LHCN-M2 (cell line): ENCODE measurements around the gene HOXA4. TPM values are rescaled to one million over a fixed set of nuclear protein-coding genes. Genes with fewer than 3 reads are reported as not detected.

Experiments
- DNase-seq: peaks from one replicate; pipeline ENCODE4 v3.0.0-alpha.2; 2012; ENCODE audit warnings: low read depth
- total RNA-seq: library from RNA; depleted of rRNA; stranded (reverse); fragments of >200 nt; gene quantifications from 2 replicates; pipeline ENCODE4 v1.2.3, GENCODE V29; 2014

HOXA4 gene
- total RNA-seq, 1 experiment from 2014 or later: 8.9 TPM

DNA sequence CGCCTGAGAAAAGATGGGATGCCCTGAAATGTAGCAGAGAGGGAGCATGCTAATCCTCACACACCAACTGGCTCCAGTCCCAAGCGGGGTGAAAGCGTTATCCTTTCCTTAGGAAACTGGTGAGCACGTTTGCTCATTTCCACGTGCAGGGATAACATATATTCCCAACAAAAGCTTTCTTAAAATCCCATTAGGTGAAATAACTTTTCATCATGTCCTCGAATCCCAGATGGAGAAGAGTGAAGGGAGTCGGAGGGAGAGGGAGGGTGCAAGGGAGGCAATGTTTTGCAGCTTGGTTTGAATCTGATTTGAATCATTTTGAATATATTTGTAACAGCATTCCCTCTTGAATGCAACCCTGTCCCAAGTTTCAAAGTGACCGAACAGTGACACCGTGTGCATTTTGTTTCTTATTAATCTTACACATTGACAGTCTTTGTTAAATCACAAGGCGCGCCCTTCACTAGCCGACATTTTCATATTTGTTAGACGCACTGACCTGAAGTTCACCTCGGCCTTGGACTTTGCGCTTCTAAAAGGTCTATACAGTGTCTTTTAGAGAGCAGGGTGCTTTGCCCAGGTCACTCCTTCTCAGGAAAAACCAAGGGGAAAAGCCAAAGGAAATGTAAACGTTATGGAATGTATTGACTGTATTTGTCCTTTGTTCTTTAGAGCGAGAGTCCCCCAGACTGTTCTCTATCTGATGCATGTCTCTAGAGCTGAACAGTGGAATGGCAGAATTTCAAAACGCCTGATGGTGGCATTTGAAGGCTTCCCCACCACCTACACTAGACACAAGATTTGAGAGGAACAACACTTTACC is 3.1 kb upstream of the HOXA4 start:
- no peak for DNase-seq

DNA sequence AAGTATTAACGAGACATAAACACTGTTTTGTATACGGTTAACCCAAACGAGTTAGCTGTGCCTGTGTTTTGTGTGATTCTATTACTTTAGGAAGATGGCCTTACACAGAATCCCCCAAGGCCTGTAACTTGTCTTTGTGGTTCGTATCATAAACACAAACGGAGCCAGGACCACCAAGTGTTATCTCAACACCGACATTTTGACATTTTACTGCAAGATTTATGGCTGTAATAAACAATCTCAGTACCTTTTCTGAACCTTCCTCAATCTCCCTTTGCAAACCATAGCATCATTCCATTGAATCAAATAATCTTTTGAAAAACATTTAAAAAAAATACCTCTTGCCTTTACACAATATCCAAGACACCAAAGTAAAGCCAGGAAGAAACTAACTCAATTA is 2.4 kb upstream of the HOXA4 start:
- DNase-seq: no peak

DNA sequence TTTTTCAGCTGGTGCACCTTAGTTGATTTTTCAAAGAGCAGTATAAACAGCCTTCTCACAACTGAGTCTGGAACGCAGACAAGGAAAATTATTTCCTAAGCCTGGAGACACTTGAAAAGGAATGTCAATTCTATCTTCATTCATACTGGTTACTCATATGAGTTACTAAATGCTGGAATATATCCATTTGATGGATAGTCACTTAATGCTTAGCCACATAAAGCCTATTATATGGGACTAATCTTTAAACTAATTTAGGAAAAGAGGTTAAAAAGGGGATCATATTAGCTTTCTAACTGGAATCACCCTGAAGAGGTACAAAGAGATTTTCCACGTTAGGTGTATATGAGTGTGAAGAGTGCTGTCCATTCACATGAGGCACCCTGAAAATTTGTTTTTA is 1.7 kb upstream of the HOXA4 start:
- DNase-seq: no peak

DNA sequence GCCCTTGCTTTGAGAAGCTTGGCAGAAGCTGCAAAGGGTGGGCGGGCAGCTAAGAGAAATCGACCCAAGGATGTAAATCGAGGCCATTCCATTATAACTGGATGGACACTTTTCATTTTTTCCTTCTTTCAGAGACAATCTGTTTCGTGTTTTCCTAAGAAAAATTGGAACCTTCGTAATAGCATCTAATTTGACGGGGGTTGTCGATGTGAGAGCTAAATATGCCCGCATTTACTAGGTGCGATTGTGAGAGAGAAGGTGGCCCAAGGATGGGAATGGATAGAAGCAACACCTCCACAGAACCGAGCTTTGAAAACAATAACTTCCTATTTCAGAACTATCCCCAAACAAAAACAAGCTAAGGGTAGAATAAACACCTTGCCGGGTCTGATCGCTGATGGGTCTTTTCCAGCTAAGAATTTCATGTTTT is 848 bp upstream of the HOXA4 start:
- no peak for DNase-seq

DNA sequence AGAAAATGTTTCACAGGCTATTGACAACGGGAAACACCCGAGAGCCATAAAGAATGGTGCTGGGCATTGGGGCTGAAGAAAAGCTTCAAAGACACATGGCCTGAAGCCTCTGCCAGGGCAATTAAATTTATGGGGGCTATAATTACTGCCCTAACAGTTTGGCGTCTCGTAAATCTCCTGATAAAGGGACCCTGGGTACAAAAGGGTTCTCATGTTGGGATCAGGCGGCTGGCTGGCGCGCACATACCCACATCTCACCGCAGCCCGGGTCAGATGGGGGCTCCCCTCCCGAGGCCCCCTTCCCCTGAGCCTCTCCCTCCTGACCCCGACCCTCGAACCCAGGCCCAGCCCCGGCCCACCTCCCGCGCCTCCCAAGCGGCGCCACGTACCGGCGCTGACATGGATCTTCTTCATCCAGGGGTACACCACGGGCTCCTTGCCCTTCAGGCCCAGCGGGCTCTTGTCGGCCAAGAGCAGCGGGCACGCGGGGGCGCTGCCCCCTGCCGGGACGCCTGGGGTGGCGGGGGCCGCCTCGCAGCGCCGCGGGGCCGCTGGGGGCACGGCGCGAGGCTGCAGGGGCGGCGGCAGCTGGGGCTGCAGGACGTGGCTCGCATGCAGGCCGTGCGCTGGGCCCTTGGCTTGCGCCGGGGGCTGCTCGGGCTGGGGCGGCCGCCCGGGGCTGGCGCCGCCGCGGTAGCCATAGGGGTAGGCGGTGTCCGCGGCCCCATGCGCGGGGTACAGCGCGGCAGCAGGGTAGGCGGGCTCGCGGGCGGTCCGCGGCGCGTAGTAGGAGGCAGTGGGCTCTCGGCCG is 623 bp downstream of the HOXA4 start:
- peak; percentile 74 for DNase-seq

DNA sequence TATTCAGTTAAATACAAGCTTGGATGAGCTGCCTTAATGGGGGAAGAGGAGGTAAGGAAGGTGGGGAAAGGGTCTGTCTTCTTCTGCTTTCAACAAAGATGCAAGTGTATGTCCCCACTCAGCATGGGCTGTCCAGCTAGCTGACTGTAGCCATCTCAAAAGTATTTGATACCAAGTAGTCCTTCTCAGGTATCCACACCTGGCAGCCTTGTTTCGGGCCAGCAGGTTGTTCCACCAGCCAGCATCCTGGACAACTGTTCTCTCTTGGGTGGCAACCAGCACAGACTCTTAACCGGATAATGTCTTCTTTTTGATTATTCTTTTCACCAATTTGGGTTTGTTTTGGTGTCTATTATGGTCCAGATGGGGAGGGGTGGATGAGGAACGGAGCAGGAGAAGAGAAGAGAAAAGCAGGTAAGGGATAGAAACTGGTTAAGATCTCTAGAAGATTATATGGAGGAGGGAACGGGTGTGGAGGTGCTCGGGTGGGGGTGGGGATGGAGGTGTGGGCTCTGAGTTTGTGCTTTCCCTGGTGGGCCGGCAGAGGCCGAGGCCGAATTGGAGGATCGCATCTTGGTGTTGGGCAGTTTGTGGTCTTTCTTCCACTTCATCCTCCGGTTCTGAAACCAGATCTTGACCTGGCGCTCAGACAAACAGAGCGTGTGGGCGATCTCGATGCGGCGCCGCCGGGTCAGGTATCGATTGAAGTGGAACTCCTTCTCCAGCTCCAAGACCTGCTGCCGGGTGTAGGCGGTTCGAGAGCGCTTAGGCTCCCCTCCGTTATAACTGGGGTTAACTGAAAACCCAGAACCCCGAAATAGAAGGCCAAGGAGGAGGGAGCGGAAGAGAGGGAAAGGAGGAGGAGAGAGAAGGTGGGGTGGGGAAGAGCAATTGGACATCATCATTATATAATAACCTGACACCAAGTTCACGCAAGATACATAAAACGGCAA is 1.5 kb downstream of the HOXA4 start:
- DNase-seq: no peak

DNA sequence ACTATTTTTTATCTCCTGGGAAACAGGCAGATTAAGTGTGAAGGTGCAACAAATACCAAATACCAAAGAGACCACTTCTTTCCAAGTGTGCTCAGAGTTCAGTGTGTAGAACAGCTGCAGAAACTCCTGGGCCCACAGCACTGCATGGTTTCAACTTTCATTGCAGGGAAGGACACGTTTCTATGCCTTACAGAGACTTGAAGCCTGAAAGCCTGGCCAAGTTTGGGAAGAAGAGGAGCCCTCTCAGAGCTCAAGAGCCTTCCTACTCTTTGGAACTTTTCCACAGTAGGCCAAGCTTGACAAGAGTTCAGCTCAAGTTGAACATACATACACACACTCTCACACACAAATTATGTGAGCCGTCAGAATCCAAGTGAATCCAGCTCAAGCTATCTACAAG is 2.5 kb downstream of the HOXA4 start:
- DNase-seq: peak; percentile 76

DNA sequence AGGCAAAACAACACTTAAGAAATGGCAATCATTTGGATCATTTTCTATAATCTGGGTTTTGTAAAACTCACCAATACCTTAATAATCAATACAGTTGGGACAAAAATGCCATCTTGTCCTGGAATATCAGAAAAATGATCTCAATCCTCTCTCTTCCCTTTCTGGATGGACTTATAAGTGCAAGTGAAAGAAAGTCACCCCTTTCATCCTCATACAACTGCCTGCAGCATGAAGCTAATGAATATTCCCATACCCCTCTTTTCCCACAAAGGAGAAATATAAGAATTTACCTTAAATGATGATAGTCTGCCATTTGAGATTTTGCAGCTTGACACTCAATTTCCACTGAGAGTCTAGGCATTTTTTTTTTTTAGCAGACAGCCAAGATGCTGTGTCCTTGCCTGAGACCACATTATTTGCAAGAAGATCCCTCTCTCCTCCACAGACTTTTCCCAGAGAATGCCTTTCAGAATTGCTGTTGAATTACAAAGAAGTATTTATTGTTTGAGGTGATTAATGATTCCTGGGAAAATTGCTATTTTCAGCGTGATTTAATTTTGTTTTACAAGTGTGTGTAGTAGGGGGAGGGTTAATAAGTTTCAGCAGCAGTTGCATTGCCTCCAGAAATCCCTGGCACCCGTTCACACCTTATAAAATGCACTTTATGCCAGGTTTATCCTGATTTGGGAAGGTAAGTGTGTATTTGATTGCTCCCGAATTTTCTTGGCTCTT is 3.8 kb downstream of the HOXA4 start:
- no peak for DNase-seq

DNA sequence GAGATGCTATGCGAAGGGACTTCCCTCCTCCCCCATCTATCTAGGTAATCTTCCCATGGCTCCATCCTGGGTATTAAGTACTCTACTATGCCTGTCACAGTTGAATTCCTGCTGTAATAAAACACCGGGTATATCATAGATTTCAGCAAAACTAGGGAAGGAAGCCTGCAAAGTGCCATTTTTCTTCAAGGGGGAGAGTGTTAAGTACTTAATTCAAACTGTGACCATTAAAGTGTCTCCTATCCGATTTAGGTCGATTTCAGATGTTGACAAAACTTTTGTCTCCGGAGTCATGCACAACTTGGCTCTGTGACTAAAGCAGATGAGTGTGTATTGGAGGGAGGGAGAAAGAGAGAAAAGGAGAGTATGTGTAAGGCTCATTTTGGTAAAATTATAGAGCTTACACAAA is 4.6 kb downstream of the HOXA4 start:
- no peak for DNase-seq

DNA sequence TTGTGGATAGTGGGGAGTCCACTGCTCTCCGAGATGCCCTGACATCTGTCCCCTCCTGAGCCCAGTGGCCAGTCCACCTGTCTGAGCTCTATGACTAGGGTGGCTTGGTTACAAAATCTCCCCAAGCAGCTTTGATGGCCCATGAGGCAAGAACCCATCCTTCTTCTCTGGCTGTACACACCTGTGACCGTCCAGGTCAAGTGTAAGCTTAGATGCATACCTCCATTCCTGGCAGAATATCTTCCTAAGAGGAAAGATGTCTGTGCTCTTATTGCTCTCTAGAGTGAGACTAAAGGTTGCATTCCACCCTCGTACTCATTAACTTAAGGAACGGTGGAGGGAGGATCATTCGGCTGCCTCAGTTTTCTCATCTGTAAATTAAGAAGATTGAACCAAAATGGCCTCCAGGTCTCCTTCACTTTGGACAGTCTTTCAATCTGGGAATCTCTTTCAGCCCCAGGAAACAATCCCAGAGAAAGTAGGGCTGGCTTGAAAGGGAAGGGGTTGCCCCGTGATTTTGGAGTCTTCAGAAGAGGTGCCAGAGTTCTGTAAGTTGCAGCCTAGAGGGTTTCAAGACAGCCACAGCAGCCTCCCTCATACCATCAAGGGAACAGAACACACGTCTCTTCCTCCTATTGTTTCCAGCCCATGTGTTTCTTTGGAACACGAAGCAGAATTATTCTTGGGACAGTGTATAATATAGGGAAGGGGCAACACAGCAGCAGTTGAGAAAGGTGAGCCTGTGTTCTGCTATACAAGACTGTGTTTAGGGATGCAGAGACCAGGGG is 5.5 kb downstream of the HOXA4 start:
- no peak for DNase-seq

DNA sequence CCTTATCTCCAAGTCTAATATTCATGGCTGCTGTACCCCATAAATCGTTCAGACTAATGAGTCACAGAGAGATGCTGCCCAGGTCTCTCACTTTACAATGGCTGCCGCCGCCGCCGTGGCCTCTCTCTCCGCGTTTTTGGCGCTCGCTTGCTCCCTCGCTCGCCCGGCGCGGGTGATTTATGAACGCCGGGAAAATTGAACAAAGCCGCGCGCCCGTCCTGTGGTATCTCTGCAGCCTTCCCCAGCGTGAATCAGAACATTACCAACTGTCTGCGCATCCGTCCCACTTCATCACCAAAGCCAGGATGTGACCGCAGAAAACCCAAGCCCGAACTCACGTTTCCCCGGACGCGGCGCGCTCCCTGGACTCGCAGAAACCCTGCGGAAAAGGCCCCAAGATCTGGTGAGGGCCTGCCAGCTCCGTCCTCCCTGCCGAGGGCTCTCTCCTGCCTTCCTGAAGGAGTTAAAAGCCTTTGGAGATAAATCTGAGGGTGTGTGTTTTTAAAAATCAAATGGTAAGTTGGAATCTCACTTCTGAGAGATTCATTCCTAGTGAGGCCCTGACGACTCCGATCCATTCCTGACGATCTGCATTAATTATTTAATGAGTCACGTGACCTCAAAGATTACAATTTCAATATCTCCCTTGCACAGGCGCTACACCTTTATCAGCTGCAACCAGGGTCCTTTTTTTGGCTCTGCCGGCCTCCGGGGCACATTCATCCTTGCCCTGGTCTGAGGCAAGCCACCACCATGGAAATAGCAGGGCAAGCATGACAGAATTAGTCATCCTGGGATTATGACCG is 6.3 kb downstream of the HOXA4 start:
- no peak for DNase-seq

DNA sequence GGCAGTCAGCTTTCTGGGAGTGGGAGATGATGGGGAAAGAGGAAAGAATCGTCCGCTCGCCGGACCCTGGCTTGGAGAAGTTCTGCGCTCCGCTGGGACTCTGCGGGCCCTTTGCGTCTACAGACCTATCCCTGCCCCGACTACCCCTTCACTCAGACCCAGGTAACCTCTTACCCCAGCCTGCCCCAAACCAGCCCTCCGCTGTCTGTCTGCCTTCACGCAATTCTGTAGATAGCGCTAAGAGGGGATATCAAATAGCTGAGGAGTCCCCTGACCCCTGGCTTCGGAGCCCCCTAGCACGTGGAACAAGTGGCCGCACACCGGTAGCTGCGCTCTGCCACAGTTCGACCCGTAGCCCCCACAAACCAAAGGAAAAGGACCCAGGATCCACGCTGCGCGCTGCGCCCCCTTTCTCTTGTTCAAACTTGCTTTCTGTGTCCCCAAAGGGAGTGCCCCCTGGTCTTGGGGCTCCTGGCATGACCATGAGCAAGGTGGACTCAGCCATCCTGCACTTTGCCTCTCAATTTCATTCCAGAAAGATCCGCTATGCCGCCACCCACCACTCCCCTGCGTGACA is 7.0 kb downstream of the HOXA4 start:
- no peak for DNase-seq

DNA sequence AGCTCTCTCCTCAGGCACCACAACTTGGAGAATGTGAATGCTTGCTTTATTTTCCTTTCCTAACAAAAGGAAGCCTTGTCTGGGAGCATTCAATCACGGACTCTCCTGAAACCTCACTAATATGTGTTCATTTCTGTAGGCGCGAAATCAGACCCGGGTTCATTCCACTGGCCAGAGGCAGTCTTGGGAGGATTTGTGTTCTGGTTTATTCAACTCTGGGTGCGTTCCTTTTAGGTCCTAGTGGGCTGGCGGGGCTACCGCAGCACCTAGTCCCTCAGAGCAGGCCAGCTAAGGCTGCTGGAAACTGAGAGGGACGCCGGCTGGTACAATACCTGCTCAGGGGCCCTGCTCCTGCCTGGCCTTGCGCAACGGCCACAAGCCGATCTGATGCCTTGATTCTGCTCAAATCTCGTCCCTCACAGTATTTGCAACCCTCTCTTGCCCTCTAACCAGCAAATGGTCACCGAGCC is 7.5 kb downstream of the HOXA4 start:
- DNase-seq: no peak

DNA sequence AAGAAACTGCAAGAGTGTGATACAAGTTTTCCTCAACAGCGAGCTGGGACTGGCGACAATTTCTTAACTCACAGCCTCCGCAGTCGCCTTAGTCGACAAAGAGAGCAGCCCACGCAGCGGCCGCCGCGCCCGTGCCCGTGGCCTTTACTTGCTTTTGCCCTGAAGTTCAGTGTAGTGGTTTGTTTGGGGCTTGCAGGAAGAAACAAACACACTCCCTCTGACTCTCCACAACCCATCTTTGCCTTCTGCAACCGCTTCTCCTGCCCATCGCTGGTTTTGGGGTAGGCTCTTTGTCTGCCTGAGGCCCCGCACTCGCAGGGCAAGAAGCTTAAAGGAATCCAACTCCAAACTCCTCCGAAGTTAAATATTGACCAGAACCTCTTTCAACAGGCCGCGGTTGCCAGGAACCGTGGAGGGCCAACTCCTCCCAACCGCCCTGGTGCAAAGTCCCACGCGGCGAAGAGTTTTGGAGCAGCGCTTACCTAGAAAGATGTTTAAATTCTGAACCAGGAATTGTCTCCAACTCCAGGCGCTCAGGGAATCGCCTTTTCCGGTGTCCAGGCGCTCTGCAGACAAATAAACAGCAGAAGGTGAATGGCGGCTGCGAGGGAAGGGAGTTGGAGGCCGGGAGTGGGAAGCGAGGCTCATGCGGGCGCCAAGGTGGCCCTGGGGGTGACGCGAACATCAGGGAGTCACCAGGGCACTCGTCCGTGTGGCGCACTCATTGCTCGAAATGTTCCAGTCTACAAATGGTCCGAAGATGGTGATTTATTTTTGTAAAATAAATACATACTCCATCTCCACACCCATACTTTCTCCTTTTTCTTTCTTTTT is 8.3 kb downstream of the HOXA4 start:
- no peak for DNase-seq

DNA sequence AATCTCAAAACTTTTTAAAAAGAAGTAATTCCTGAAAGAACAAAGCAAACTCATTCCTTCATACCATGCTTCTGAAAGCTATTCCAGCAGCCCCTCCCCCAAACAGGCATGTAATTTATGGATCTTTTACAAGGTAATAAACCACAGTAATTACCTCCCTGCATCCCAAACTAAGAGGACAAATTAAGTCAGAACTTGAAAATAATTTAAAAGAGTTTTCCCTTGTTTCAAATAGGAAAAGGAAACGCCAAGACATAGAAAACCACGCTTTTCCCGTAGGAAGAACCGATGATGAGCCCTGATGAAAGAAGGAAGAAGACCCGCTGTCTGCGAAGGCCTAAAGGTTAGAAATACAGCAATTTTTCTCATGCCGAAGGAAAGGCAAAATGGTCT is 8.9 kb downstream of the HOXA4 start:
- no peak for DNase-seq

DNA sequence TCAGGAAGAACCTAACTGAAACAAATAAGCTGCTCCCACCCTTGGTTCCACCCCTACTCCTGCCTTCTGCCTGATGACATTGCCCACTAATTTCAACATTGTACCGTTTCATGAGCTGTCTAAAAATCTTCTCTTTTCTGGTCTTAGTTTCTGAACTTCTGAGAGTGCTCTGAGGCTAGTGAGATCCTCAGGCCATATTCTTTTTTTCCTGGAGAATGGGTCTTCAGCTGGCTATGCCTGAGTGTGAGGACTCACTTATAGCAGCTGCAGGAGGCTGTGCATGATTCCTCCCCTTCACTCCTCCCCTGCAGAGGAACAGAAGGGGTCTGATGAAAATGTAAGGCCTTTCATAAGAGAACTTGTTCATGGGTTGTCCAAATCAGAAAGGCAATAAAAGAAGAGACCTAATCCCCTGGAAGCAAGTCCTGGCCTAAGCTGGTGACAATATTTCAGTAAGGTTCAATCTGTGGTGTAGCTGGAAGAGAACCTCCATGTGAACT is 11.1 kb downstream of the HOXA4 start:
- DNase-seq: no peak

DNA sequence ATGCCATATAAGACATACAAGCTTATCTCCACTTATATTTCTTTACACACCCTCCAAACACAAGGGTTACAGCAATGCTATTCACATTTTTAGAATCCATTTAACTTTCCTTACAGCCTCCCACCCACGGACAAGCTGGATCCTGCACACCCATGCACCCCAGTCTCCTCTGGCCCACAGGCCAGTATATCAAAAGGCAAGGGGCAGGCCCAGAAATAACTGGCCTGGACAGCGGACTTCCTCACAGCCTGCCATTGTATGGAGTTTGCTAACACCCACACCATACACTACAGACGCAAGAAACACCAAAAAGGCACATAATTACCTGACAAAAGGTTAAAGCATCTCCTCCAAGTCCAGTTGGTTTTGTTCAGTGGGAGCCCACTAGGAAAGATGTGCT is 12.0 kb downstream of the HOXA4 start:
- DNase-seq: no peak
